Activated T-helper 17 cell treated with anti-CD3 and anti-CD28 coated beads, Interleukin-2, amount 50 U/mL, for 72 hours (primary cell): ENCODE data around the gene POTEC. TPM values are rescaled to one million over a fixed set of nuclear protein-coding genes. Genes with fewer than 3 reads are reported as not detected.
"Not testable (repeated sequence)": the region's sequence is repeated elsewhere in the genome, so short reads cannot be mapped to it uniquely, and the experiment has no call there.

Experiments
- ATAC-seq: fragments of 150-1000 bp; cut with Tn5 transposase; replicated peaks from 2 replicates; pipeline ENCODE4 v1.10.0; 2021; ENCODE audit warnings: mild to moderate bottlenecking, moderate library complexity
- H3K27ac Mint-ChIP-seq: one replicate; pipeline ENCODE4 v1.8.0; 2022; ENCODE audit warnings: mixed read lengths
- H3K27me3 Mint-ChIP-seq: one replicate; pipeline ENCODE4 v1.8.0; 2022; ENCODE audit warnings: mixed read lengths
- H3K36me3 Mint-ChIP-seq: one replicate; pipeline ENCODE4 v1.8.0; 2022; ENCODE audit warnings: low read depth, mild to moderate bottlenecking, mixed read lengths
- H3K4me1 Mint-ChIP-seq: one replicate; pipeline ENCODE4 v1.8.0; 2022; ENCODE audit warnings: mixed read lengths
- H3K4me3 Mint-ChIP-seq: one replicate; pipeline ENCODE4 v1.8.0; 2022; ENCODE audit warnings: mild to moderate bottlenecking, mixed read lengths
- H3K9me3 Mint-ChIP-seq: one replicate; pipeline ENCODE4 v1.8.0; 2022; ENCODE audit warnings: mixed read lengths
- total RNA-seq, 2 donors: library from RNA; stranded (reverse); gene quantifications; one replicate each; pipeline ENCODE4 v1.2.3, GENCODE V29; 2022

Gene POTEC
- under 1 TPM in 1 of 2 donors, not detected in 1; 0.04 TPM for total RNA-seq

DNA sequence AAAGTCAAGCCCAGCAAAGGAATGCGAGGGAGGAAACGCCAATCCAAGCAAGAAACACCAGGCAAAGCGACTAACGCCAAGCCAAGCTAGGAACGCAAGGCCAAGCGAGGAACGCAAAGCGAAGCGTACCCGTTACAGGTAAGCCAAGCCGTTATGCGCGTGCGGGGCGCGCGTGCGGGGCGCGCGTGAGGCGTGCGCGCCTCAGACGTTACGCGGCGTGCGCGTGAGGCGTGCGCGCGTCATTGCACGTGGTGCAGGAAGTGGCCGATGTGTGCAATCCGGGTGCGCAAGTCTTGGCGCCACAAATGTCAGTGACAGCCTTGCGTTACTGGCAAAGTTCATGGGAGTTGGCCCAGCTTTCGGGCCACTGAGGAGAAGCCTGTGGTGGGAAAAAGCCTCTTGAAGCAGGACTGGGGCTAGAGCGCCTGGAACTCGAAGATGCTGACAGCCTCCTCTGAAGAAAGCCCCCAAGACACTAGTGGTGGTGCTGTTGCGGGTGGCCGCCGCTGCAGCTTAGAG is at the start of gene POTEC:
POTEC (minus strand) TSS at position 155 of the 519 bp plus-strand sequence. CDS start 454 bp downstream, outside the sequence.
- H3K4me3 Mint-ChIP-seq, H3K27ac Mint-ChIP-seq, H3K9me3 Mint-ChIP-seq, H3K27me3 Mint-ChIP-seq, H3K4me1 Mint-ChIP-seq, ATAC-seq, H3K36me3 Mint-ChIP-seq: not testable (repeated sequence)

DNA sequence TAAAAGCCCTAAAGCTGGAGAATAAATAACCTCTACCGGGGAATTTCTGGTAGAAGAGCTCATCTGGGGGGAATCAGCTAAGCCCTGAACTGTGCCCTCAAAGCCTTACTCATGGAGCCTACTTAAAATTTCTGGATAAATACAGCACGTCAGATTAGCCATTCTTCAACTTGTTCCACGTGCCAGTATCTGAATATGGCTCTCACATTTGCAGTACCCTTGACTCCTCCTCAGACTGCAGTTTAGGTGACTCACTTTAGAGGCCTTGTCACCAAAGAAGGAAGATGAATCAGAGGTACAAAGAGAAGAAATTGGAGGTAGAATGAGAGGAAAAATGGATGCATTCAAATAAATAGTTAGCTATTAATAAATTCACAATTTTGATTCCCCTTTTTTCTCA is 34.6 kb upstream of the POTEC start:
- H3K4me1 Mint-ChIP-seq, result no peaks in the 10 kb centered on the region
- H3K27me3 Mint-ChIP-seq, result no peaks in the 10 kb centered on the region
- H3K4me3 Mint-ChIP-seq, result no peak overlapping the region
- H3K36me3 Mint-ChIP-seq, result no peaks in the 10 kb centered on the region
- no peaks in the 10 kb centered on the region for H3K9me3 Mint-ChIP-seq
- H3K27ac Mint-ChIP-seq, result no peak overlapping the region
- ATAC-seq, result no peak

DNA sequence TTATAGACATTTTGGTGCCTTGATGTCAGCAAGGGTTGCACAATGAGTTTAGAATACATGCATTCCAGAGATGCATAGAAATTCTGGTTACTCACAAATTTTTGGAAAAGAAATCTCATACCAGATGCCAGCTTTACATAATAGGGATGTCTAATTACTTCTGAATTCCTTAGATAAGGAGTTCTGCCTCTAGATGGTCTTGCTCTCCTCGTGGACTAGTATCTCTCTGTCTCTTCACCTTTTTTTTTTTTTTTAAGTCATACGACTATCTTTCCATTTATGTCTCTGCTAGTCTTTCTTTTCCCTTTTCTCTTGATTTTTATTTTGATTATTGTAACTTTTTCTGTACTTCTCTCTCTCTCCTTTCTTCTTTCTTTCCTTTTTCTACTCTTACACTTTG is 16.1 kb upstream of the POTEC start:
- H3K36me3 Mint-ChIP-seq, H3K9me3 Mint-ChIP-seq, H3K4me3 Mint-ChIP-seq, H3K27ac Mint-ChIP-seq, ATAC-seq, H3K4me1 Mint-ChIP-seq, H3K27me3 Mint-ChIP-seq: not testable (repeated sequence)

DNA sequence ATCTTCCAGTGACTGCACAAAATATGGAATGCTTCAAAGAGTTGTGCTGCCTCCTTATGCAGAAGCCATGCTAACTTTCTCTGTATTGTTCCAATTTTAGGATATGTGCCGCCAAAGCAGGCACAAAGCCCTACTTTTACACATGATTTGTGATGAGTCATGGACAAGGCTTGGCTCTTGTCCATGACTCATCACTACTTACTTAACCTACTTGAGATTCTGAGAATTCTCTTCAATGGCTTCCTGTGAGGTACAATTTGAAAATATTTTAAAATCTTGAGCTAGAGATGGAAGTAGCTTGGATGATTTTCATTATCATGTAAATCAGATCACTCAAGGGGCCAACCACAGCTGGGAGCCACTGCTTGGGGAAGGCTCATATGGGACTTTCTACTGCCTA is 11.7 kb downstream of the POTEC start:
- H3K4me1 Mint-ChIP-seq, H3K9me3 Mint-ChIP-seq, ATAC-seq, H3K27ac Mint-ChIP-seq, H3K4me3 Mint-ChIP-seq, H3K27me3 Mint-ChIP-seq, H3K36me3 Mint-ChIP-seq: not testable (repeated sequence)

DNA sequence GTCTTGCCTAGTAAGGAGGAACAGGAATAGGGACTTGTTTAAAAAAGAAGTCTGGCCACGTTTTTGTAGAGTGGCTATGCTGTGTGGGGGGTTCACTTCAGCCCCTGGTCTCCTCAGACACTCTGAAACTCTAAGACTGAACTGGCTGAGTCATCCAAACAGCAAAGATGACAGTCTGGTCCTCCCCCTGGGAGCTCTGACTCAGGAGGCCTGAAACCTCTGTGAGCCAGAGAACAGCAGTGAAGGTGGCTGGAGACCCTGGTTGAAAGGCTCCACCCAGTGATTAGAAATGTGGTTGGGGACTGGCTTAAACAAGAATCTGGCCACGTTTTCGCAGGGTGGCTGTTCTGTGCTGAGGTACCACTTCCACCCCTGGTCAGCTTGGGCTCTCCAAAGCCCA is 32.7 kb downstream of the POTEC start:
- H3K27me3 Mint-ChIP-seq, H3K4me1 Mint-ChIP-seq, H3K36me3 Mint-ChIP-seq, H3K27ac Mint-ChIP-seq, H3K4me3 Mint-ChIP-seq, H3K9me3 Mint-ChIP-seq: not testable (repeated sequence)
- ATAC-seq, result peak; percentile 49

DNA sequence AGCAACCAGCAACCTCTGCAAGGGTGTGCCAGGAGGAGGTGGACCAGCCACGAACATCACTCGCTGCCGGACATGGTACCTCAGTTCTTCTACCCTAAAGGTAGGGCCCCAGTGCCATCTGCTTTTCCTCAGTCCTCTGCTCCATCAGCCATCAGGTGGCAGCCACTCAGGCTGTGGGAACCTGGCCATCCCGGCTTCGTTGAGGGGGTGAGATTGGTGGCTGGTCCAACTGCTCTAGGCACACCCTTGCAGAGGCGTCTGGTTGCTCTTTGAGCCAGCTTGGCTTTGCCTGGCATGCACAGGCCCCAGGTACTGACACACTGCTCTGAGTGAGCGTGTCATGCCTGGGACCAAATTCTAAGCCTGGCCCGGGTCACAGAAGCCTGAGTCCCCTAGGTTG is 39.7 kb downstream of the POTEC start:
- not testable (repeated sequence) for H3K27me3 Mint-ChIP-seq, H3K4me3 Mint-ChIP-seq, H3K27ac Mint-ChIP-seq, H3K9me3 Mint-ChIP-seq, H3K4me1 Mint-ChIP-seq, ATAC-seq, H3K36me3 Mint-ChIP-seq

DNA sequence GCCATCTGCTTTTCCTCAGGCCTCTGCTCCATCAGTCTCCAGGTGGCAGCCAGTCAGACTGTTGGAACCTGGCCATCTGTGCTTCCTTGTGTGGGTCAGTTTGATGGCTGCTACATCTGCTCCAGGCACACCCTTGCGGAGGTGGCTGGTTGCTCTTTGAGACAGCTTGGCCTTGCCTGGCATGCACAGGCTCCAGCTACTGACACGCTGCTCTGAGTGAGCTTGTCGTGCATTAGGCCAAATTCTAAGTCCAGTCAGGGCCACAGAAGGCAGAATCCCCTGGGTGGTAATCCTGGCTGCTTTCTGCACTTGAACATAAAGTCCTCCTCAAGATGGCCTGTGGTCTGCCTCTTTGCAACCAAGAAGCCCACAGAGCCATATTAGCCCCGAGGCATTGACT is 41.5 kb downstream of the POTEC start:
- not testable (repeated sequence) for H3K27ac Mint-ChIP-seq, H3K4me1 Mint-ChIP-seq, H3K9me3 Mint-ChIP-seq, H3K27me3 Mint-ChIP-seq, H3K36me3 Mint-ChIP-seq, H3K4me3 Mint-ChIP-seq, ATAC-seq

DNA sequence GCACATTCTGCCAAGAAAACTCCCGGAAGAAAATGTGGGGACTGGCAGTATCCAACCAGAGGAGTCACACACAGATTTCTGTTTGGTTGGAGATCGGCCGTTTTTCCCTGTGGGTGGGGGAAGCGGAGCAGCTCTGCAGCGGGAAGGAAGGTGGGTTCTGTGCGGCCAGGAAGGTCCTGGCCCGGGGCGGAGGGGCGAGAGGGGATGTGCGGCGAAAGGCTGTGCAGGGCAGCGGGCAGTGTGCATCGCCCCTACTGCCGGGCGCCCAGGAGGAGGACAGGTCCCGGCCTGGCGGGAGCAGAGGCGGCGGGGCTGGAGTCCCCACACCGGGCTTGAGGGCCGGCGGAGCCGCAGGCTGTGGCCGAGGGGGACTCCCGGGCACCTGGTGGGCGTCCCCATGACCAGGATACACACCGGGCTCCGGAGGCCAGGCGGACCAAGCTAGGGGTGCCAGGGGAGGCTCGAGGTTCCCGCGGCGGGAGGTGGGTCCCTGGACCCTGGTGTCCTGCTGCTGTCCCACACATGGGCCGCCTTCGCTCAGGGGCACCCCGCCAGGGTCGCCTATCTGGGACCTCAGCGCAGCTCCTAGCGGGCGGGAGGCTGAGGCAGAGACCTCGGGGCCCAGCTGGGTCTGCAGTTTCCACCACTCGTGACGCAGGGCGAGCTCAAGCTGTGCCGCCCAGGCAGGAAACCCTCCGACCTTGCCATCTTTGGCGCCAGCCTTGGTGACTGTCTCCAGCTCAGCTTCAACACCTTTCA is 54.0 kb downstream of the POTEC start:
- H3K4me1 Mint-ChIP-seq, H3K9me3 Mint-ChIP-seq, H3K27me3 Mint-ChIP-seq, H3K4me3 Mint-ChIP-seq, ATAC-seq, H3K27ac Mint-ChIP-seq, H3K36me3 Mint-ChIP-seq: not testable (repeated sequence)

DNA sequence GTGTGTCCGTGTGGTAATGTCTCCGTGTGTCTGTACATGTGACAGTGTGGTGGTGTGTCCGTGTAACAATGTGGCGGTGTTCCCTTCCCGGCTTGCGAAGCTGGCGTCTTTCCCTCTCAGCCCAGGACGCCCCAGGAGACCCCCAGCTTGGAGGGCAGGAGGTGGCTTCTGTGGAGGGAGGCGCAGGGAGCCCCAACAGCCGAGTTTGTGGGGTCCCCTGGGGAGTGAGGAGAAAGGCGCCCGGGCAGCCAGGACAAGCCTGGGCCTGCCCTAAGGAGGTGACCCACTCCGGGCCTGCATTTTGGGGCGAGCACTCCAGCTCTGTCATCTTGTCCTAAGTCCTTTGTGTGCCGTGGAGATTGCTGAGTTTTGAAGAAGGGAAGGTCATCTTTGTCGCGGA is 54.6 kb downstream of the POTEC start:
- not testable (repeated sequence) for H3K27ac Mint-ChIP-seq, ATAC-seq, H3K4me1 Mint-ChIP-seq, H3K9me3 Mint-ChIP-seq, H3K4me3 Mint-ChIP-seq, H3K27me3 Mint-ChIP-seq, H3K36me3 Mint-ChIP-seq

DNA sequence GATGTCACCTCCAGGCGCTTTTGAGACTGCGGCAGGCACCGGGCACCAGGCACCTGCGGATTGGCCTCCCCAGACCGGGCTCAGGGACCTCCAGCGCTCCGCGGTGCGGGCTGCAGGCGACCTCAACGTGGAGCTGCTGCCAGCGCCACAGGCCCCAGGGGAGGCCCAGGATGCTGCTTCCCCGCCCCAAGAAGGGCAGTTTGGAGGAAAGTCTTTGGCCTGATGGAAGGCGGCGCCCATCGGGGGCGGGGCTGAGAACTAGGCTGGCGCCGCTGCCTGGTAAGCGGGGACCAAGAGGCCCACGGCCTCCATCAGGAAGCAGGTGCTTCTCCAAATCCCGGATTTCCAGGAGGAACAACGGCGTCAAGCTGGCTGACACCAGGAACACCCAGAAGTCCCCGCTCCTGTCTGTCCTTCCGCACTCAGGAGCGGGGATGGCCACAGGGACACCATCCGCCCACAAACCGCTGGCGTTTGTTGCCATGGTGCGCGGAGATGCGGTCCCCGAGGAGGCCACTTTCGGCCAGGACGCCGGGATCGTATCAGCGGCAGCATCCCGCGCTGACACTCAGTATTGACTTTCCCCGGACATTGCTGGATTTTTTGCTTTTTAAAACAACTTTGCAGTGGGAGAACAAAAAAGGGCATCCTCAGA is 56.3 kb downstream of the POTEC start:
- not testable (repeated sequence) for H3K27me3 Mint-ChIP-seq, ATAC-seq, H3K9me3 Mint-ChIP-seq, H3K4me1 Mint-ChIP-seq, H3K4me3 Mint-ChIP-seq, H3K27ac Mint-ChIP-seq, H3K36me3 Mint-ChIP-seq

DNA sequence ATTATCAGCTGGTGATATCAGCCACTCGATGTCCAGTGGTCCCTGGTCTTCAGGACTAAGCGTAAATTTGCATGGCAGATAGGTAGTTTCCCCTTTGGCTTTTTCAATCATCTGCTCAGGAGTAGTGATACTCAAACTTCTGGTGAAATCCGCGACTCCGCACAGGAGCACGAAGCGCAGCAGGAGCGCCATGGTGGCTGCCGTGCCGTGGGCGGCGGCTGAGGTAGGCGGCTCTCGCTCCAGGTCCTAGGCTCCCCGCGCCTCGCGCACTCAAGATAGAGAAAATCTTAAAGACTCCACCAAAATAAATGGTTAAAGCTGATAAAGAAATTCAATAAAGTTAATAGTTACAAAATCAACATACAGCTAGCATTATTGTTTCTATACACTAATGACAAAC is 64.3 kb downstream of the POTEC start:
- H3K9me3 Mint-ChIP-seq, ATAC-seq, H3K4me1 Mint-ChIP-seq, H3K36me3 Mint-ChIP-seq, H3K27me3 Mint-ChIP-seq, H3K27ac Mint-ChIP-seq, H3K4me3 Mint-ChIP-seq: not testable (repeated sequence)

DNA sequence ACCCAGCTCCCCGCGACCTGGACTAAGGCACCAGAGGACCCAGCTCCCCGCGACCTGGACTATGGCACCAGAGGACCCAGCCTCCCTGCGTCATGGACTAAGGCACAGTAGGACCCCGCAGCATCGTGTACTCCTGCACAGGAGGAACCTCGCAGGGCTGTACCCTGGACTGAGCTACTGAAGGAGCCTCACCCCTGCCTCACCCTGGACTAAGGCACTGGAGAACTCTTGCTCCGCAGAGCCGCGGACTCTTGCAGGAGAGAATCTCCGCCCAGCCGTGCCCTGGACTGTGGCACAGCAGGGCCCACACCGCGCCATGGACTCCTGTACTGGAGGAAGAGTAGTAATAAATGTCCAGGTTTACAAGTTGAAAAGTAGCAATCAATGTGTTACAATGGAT is 67.9 kb downstream of the POTEC start:
- H3K4me1 Mint-ChIP-seq, H3K36me3 Mint-ChIP-seq, ATAC-seq, H3K9me3 Mint-ChIP-seq, H3K4me3 Mint-ChIP-seq, H3K27ac Mint-ChIP-seq, H3K27me3 Mint-ChIP-seq: not testable (repeated sequence)

DNA sequence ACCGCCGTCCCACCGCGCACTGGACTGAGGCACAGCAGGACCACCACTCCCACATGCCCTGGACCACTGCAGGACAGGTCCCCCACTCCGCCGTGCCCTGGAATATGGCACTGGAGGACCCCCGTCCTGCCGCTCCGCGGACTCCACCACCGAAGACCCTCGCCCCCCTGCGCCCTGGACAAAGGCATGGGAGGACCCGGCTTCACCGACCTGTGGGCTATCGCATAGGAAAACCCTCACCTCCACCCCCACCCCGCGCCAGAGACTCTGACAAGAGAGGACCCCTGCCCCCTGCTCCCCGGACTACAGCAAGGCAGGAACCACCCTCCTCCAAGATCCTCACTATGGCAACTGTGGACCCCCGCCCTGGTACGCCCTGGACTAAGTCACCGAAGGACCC is 68.6 kb downstream of the POTEC start:
- not testable (repeated sequence) for H3K36me3 Mint-ChIP-seq, H3K4me1 Mint-ChIP-seq, H3K27me3 Mint-ChIP-seq, H3K9me3 Mint-ChIP-seq, ATAC-seq, H3K4me3 Mint-ChIP-seq, H3K27ac Mint-ChIP-seq

DNA sequence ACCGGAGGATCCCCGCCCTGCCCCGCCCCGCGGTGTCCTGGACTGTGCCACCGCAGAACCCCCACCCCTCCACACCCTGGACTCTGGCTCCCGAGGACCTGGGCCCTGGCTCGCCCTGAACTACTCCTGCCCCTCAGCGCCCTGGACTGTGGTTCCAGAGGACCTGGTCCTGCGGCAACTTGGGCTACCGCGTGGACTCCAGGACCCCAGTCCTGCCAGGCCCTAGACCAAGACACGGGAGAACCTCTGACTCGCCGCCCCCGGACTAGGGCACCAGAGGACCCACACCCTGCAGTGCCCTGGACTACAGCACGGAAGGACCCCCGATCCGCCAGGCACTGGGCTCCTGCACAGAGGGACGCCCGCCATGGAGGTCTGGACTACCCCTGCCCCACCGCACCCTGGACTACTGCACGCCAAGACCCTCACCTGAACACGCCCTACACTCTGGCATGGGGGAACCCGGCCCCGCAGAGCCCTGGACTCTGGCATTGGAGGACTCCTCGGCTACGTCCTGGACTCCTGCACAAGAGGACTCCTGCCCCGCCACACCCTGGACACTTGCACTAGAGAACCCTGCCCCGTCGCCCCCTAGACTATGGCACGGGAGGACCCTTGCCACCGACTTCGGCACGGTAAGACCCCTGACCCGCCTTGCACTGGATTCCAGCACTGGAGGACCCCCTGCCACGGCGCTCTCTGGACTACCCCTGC is 69.2 kb downstream of the POTEC start:
- not testable (repeated sequence) for H3K36me3 Mint-ChIP-seq, ATAC-seq, H3K27me3 Mint-ChIP-seq, H3K4me1 Mint-ChIP-seq, H3K27ac Mint-ChIP-seq, H3K9me3 Mint-ChIP-seq, H3K4me3 Mint-ChIP-seq
